GM19324 (cell line): ENCODE data around the gene ICAM5.
A peak's percentile ranks its signal among the peaks of the same experiment; 100 is the strongest.

ENCODE experiments used
- ATAC-seq: cut with Tn5 transposase; IDR thresholded peaks from one replicate; pipeline ENCODE4 v1.9.1; 2021; ENCODE audit warnings: mild to moderate bottlenecking, moderate library complexity; ENCODE audit not compliant: unreplicated experiment, low FRiP score

The ICAM5 gene

DNA sequence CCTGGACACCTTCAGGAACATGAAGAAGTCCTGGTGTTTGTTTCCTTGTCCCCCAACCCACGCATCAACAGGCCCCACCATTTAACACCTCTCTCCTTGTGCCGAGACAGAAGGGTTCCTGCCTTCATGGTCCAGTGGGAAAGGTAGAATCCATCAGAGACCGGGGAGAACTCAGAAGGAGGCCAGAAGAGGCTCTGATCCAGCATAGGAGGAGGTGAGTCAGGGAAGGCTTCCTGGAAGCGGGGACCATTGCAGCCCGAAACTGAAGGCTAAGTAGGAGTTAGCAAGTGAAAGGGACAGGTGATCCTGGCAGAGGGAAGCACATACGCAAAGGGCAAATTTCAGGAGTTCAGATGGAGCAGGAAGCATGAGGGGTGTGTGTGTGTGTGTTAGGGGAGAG is 49.2 kb downstream of the ICAM5 start:
- ATAC-seq: no peak

DNA sequence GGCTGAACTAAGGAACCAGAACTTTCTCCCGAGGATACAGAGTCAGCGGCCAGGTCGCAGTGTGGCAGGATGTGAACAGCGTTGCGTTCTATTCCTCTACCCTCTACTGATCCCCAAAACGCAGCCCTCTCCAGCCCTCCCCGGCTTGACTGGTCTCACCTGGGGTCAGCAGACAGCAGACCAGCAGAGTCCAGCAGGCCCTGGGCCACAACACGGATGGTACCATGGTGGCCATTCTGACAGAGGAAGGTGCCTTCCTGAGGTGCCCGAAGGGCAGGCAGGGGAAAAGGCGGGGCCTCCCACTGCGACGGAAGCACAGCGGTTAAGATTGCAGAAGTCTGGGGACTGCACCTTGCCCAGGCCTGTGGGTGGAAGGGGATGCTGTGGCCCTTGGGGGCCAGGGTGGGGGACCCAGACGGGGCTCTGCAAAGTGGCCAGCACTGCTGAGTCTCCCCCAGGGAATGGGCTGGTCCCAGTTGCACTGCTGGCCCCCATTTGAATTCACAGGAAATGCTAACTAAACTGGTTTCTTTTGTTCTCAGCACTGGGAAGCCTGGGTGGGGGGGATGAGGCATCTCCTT is 49.7 kb downstream of the ICAM5 start, which contains the start of gene ICAM3:
Gene ICAM3 (minus strand): TSS at position 245 of the 581 bp plus-strand sequence. CDS start 10 bp downstream, at position 235.
- peak; percentile 64 for ATAC-seq

DNA sequence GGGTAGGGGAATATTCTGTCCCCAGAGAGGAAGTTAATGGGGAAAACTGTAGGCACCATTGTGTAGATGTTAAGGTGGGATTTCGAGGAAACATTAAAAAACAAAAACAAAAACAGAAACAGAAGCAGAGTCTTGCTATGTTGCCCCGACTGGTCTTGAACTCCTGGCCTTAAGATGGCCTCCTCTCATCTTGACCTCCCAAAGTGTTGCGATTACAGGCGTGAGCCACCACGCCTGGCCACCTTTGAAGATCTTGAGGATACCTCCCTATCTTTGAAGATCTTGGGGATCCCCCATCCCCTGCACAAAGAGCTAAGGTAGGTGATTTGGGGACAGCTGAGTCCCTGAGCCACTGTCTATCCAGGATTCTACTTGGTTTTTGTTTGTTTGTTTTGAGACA is 50.2 kb downstream of the ICAM5 start:
- ATAC-seq: no peak

DNA sequence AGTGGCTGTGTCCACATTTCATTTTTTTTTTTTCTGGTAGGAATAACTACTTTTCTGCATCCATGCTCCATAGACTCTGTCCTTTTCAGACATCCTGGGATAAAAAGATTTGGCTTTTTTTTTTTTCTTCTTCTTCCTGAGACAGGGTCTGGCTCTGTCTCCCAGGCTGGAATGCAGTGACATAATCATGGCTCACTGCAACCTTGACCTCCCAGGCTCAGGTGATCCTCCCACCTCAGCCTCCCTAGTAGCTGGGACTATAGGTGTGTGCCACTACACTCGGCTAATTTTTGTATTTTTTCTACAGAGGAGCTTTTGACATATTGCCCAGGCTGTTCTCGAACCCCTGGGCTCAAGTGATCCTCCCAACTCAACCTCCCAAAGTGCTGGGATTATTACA is 53.7 kb downstream of the ICAM5 start:
- no peak for ATAC-seq

DNA sequence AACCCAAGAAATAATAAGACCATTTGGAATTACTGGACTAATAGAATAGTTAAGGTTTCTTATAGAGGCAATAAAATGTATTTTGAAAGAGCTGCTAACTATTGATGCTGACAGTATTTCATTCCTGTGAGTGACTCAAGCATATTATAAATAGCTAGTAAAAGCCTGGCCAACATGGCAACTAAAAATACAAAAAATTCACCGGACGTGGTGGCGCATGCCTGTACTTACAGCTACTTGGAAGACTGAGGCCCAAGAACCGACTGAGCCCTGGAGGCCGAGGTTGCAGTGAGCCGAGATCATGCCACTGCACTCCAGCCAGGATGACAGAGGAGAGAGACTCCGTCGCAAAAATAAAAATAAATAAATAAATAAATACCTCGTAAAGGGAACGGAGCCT is 55.0 kb downstream of the ICAM5 start:
- no peak for ATAC-seq
